Measurements from ENCODE around the gene SBNO2.
A peak's percentile ranks its signal among the peaks of the same experiment; 100 is the strongest.

The SBNO2 gene, protein sequence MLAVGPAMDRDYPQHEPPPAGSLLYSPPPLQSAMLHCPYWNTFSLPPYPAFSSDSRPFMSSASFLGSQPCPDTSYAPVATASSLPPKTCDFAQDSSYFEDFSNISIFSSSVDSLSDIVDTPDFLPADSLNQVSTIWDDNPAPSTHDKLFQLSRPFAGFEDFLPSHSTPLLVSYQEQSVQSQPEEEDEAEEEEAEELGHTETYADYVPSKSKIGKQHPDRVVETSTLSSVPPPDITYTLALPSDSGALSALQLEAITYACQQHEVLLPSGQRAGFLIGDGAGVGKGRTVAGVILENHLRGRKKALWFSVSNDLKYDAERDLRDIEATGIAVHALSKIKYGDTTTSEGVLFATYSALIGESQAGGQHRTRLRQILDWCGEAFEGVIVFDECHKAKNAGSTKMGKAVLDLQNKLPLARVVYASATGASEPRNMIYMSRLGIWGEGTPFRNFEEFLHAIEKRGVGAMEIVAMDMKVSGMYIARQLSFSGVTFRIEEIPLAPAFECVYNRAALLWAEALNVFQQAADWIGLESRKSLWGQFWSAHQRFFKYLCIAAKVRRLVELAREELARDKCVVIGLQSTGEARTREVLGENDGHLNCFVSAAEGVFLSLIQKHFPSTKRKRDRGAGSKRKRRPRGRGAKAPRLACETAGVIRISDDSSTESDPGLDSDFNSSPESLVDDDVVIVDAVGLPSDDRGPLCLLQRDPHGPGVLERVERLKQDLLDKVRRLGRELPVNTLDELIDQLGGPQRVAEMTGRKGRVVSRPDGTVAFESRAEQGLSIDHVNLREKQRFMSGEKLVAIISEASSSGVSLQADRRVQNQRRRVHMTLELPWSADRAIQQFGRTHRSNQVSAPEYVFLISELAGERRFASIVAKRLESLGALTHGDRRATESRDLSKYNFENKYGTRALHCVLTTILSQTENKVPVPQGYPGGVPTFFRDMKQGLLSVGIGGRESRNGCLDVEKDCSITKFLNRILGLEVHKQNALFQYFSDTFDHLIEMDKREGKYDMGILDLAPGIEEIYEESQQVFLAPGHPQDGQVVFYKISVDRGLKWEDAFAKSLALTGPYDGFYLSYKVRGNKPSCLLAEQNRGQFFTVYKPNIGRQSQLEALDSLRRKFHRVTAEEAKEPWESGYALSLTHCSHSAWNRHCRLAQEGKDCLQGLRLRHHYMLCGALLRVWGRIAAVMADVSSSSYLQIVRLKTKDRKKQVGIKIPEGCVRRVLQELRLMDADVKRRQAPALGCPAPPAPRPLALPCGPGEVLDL (N-terminal part only)

GRCh38 chr19:1173845-1174809, at the start of gene SBNO2:
Gene SBNO2 (minus strand): TSS chr19:1174268. CDS start chr19:1154276, 19,992 bp downstream.
- H3K4me3 ChIP-seq (ENCODE audit: low read depth, low read length): peak within 1 kb of the TSS; percentile 83
- TF ChIP-seq, protein P1, sequence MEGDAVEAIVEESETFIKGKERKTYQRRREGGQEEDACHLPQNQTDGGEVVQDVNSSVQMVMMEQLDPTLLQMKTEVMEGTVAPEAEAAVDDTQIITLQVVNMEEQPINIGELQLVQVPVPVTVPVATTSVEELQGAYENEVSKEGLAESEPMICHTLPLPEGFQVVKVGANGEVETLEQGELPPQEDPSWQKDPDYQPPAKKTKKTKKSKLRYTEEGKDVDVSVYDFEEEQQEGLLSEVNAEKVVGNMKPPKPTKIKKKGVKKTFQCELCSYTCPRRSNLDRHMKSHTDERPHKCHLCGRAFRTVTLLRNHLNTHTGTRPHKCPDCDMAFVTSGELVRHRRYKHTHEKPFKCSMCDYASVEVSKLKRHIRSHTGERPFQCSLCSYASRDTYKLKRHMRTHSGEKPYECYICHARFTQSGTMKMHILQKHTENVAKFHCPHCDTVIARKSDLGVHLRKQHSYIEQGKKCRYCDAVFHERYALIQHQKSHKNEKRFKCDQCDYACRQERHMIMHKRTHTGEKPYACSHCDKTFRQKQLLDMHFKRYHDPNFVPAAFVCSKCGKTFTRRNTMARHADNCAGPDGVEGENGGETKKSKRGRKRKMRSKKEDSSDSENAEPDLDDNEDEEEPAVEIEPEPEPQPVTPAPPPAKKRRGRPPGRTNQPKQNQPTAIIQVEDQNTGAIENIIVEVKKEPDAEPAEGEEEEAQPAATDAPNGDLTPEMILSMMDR (IDR thresholded peaks at IDR 0.05; ENCODE audit: borderline replicate concordance, insufficient read depth, low read depth, low read length): no peak

DNA sequence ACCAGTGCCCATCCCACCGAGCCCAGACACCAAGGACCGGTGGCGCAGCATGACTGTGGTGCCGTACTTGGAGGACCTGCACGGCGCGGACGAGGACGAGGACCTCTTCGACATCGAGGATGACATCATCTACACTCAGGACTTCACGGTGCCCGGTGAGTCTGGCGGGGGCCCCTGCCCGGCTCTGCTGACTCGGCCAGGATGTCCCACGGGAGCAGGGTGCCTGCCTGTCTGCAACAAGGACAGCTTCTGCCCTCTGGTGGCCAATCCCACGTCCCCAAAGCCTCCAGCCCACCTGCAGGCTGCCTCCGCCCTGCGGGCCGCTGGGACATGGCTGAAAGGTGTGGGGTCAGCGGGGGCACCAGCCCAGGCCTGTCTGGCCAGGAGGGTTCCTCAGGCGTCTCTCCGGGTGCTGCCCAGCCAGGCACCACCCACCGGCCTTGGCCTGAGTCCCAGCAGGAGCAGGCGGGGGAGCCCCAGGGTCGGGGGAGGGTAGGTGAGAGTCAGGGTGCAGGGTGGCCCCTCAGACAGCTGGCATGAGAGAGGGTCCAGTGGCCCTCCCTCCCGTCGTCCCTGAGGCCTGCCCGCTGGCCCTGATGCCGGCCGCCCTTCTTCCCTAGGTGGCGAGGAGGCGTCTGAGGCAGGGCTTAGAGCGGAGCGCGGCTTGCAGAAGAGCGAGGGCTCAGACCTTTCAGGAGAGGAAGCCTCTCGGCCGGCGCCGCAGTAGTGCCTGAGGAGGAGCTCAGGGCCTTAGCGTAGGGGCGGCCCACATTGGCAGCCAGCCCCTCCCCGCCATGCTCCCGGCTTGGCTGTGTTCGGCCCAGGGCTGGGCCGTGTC, 49.2 kb upstream of the SBNO2 start:
- TF ChIP-seq, protein P1 (IDR thresholded peaks at IDR 0.05; ENCODE audit: borderline replicate concordance, insufficient read depth, low read depth, low read length): peak; percentile 69
- no peak overlapping the region for H3K4me3 ChIP-seq (ENCODE audit: low read depth, low read length)

DNA sequence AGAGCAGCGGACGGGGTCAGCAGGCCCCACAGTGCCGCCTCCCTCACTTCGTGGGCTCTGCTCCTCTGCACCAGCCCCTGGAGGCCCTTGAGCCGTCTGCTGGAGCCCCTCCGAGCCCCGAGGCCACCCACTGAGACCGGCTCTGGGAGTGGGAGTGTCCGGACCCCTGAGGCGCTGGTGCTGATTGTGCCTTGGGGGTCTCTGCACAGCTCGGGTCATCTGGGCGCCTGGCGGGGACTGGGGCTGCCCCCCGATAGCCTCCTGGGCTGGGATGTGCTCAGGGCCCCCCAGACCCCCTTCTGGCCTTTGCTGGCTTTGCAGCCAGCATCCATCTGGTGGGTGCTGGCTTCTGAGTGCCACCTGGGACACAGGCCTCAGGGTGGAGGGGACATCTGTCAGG, 48.3 kb upstream of the SBNO2 start:
- no peak overlapping the region for H3K4me3 ChIP-seq (ENCODE audit: low read depth, low read length)
- TF ChIP-seq, protein P1 (IDR thresholded peaks at IDR 0.05; ENCODE audit: borderline replicate concordance, insufficient read depth, low read depth, low read length): peak; percentile 35; the same call in 1 of the 2 replicates

DNA sequence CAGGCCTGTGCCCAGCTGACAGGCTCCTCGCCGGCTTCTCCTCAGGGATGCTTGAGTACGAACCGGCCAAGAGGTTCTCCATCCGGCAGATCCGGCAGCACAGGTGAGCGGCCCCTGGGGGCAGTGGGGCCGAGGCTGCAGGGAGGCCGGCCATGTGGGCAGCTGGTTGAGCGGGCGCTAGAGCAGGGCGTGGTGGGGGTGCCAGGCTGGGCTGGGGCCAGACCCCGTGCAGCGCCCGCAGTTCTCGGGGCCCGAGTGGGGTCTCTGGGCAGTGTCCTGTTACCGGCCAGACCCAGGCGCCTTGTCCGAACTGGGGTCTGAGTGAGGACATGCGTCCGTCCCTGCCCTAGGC, 47.8 kb upstream of the SBNO2 start:
- no peak overlapping the region for H3K4me3 ChIP-seq (ENCODE audit: low read depth, low read length)
- TF ChIP-seq, protein P1 (IDR thresholded peaks at IDR 0.05; ENCODE audit: borderline replicate concordance, insufficient read depth, low read depth, low read length): no peak

DNA sequence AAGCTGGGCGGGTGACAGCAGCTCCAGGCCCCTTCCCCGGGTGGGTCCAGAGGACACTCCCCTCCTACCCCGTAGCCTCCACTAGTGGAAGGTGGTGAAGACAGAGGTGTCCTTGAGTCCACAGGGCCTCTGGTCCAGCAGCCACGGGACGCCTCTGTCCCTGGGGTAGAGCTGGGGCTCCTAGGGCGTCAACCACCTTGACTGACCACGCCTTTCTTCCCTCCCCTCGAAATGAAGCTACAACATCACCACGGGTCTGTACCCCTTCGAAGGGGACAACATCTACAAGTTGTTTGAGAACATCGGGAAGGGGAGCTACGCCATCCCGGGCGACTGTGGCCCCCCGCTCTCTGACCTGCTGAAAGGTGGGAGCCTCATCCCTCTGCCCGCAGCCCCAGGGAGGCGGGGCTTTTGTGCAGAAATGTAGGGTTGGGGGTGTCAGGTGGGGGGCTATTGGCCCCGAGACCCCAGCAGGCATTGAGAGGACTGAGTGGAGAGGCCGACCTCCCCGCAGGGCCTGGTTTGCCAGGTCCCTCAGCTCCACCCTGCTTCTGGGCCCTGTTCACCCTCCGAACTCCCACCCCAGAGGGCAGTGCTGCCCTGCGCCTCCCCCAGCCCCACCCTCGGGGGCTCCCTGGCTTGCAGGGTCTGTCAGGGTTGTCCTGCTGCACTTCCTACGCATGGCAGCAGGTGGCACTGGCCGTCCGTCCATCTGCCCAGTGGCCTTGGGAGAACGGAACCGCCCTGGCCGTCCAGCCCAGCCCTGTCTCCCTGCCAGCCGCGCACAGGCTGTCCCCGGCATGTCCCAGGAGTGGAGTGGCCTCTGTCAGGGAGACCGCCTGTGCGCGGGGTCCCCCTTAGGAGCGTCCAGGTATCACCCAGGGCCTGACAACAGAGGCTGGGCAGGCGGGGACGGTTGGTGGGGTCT, 47.2 kb upstream of the SBNO2 start:
- TF ChIP-seq, protein P1 (IDR thresholded peaks at IDR 0.05; ENCODE audit: borderline replicate concordance, insufficient read depth, low read depth, low read length): peak; percentile 52; the same call in 1 of the 2 replicates
- no peak overlapping the region for H3K4me3 ChIP-seq (ENCODE audit: low read depth, low read length)
